Hematopoietic multipotent progenitor cell (in vitro differentiated cells): ENCODE measurements around the gene LRRTM4. TPM values are rescaled to one million over a fixed set of nuclear protein-coding genes. Genes with fewer than 3 reads are reported as not detected.

Source experiments
- DNase-seq, 3 donors: peaks; one replicate each; pipeline ENCODE4 v3.0.0-alpha.2; 2011 to 2015; ENCODE audit warnings: low read depth in 2 of 3, low spot score in 2 of 3
- total RNA-seq: library from RNA; depleted of rRNA; stranded (reverse); fragments of >200 nt; gene quantifications from one replicate; pipeline ENCODE4 v1.2.3, GENCODE V29; 2012

The LRRTM4 gene
- total RNA-seq, 1 donor, result not detected

GRCh38 chr2:77325395-77325794, 196.8 kb downstream of the LRRTM4 start:
- no peak for DNase-seq

- no peak for DNase-seq
Measured at GRCh38 chr2:77322431-77322830, 199.7 kb downstream of the LRRTM4 start.

- DNase-seq, result no peak
Measured at GRCh38 chr2:77314721-77315120, 207.5 kb downstream of the LRRTM4 start.

GRCh38 chr2:77310416-77310815, 211.8 kb downstream of the LRRTM4 start:
- DNase-seq, result no peak

GRCh38 chr2:77309725-77310124, 212.5 kb downstream of the LRRTM4 start:
- no peak for DNase-seq

- no peak for DNase-seq
Measured at GRCh38 chr2:77301441-77301840, 220.7 kb downstream of the LRRTM4 start.

GRCh38 chr2:77296791-77297190, 225.4 kb downstream of the LRRTM4 start:
- no peak for DNase-seq

- DNase-seq, result no peak
Measured at GRCh38 chr2:77294474-77294873, 227.7 kb downstream of the LRRTM4 start.

DNA sequence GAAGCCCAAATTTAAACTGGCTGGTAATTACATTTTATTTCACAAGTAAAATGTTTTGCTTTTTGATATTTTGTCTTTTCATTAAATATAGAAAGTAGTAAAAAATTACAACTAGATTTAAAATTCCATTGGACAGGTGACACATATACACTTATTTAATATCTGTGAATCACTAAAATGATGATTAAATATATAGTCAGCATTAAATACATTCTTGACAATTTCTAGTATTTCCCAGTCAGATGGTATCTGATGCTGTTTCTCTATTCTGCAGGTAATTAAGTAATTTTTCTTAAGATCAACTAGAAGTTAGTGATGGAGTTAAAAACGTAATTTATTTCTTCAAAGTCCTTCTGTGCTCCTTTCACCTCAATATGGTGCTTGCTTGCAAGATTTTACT, 237.8 kb downstream of the LRRTM4 start:
- DNase-seq, result no peak

DNA sequence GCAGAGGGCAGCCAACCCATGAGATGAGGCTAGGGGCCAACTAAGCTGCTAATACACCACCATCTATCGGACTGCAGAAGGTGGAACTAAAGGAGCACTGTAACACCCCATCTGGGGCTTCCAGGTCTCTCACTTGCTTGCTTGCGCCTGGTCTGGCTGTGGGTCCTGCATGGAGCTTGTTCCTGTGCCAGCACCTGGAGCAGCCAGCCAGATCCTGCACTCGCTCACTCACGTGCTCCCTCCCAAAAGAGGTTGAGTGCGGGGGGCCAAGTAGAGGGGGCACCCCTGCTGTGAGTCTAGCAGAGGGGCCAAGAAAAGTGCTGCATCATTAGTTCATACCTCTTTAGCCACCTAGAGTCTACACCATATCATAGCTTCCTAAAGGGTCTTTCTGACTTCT, 250.9 kb downstream of the LRRTM4 start:
- DNase-seq, result no peak

DNA sequence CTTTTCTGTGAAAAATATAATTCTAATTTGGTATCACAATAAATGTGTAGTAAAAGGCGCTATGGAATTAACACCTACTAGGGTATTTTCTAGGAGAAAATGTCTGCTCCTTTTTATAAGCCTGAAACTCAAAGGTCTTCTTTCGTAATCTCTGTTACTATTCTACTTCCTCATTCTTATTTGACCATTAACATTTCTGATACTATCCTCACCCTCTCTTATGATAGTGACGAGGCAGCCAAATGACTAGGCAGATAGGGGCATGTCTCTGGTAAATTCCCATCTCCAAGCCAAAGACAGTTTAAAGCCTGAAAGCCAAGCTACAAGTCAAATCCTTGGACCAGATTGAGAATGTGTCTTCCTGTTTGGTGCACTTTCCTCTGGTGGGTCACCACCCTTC, 251.7 kb downstream of the LRRTM4 start:
- no peak for DNase-seq

DNA sequence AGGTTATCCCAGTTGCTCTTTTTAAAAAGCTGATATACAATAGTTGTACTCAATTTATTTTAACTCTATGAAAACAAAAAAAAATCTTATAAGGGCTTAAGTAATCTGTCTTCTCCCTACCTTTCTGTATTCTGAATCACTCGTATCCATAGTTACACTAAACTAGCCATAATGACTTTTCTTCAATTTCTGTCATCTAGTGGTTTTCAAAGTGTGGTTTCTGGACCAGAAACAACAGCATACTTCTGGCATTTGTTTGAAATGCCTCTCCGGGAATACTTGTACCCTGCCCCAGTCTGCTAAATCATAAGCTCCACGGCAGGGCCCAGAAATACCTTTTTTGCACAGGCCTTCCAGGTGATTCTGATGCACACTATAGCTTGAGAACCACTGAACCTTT, 253.6 kb downstream of the LRRTM4 start:
- DNase-seq, result no peak

- DNase-seq, result no peak
Measured at GRCh38 chr2:77232909-77233425, 289.2 kb downstream of the LRRTM4 start.

GRCh38 chr2:77228391-77228790, 293.8 kb downstream of the LRRTM4 start:
- no peak for DNase-seq

GRCh38 chr2:77210725-77211124, 311.5 kb downstream of the LRRTM4 start:
- no peak for DNase-seq

DNA sequence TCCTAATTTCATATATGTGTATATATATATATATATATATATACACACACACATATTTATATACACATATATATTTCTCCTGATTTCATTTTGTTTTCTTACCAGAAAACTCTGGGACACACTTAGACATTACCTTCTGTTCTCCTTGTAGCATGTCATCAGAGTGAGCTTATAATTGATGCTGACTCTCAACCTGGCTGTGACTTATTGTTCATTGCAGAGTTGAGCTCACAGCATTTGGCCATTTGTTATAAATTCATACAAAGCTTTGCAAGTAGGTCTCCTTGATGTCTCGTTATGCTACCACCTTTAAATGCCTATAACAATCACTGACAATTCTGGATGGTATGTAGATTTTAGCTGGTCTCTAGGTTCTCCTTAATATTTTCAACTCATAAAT, 314.8 kb downstream of the LRRTM4 start:
- DNase-seq, result no peak

DNA sequence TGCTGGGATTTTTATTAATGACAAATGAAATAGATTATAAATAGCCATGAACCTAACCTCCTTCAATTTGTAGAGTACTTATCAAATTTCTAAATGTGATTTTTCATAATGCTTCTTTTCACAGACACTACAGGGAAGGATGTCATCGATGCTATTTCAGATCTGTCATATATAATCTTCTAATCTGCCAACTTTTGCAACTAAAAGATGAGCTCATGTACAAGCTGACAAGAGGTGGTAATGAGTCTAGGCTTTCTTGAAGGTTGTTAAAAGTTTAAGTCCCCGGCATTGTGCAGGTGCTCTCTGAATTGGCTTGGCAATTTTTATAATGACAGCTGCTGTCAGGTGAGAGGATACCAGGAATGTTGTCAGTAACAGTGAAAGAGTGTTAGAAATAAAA, 320.4 kb downstream of the LRRTM4 start:
- no peak for DNase-seq

DNA sequence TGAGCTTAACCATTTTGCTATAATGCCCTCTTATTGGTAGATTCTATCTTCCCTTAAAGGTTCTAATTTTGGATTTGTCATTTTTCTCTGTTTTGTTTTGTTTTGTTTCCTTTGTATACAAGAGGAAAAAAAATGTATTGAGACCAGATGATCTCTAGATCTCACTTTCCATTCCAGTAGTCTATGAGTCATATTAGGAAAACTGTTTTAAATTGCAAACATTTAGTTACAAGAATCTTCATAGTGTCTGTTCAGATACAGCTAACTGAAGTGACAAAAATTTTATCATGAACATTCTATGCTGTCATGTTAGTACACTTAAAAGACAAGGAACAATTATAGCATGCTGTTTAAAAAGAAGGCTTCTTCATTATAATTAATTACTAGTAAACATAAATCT, 322.8 kb downstream of the LRRTM4 start:
- no peak for DNase-seq

- no peak for DNase-seq
Measured at GRCh38 chr2:77193858-77194448, 328.2 kb downstream of the LRRTM4 start.

DNA sequence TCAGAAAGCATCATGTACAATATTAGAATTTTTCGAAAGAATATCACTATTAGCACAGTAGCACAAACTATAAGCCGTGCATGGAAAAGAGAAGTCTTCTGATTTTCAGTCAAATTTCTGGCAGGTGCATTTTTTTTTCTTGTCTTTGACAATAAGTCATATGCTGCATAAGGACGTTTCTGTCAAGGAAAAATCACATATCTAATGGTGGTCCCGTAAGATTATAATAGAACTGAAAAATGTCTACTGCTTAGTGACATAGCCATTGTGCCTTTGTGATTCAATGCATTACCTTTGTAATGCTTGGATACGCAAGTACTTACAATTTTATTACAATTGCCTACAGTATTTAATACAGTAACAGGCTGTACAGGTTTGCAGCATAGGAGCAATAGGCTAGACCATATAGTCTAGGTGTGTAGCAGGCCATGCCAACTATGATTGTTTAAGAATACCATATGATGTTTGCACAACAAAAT, 329.3 kb downstream of the LRRTM4 start:
- DNase-seq, result no peak

GRCh38 chr2:77191665-77192064, 330.5 kb downstream of the LRRTM4 start:
- no peak for DNase-seq

DNA sequence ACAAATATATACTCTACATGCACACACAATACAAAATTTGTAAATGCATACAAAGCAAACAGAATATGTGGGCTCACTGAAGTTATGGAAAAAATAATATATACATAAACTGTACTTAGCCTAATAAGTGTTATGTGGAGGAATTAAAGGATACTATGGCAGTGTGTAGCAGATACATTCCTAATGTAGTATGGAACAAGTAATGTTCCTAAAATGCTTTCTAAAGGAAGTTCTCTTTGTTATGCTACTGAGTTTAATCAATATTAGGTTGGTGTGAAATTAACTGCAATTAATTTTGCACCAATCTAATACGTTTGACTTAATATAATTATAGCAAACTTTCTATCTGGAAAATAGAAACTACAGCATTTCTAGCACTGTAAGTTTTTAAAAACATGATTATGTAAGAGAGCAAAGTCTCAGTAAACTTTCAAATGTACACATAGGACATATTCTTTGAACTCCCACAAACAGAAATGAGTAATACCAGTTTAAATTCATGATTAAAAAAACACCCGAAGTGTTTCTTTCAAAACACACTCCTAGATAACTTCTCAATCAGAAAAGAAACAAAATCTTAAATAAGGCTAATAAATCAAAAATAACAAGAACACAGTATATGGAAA, 331.3 kb downstream of the LRRTM4 start:
- no peak for DNase-seq

DNA sequence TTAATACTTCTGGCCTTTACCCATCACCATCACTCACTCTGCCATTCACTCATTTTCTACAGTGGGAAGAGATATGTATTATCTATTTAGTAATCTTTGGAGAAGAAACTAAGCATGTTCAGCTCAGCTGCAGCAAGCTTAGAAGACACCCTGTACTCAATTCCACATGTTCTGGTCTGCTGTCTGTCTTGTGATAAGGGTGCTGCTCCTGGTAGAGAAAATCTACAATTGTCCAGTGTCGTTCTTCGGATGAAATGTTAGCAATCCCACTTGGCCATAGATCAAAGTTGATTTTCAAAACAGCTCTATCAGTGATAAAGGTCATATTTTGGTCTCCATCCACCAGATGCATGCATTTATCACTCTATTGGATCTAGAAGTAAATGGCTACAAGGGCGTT, 337.1 kb downstream of the LRRTM4 start:
- no peak for DNase-seq
